ENCODE data around the gene XPNPEP2. TPM values are rescaled to one million over a fixed set of nuclear protein-coding genes. Genes with fewer than 3 reads are reported as not detected.
"Not testable (repeated sequence)": the region's sequence is repeated elsewhere in the genome, so short reads cannot be mapped to it uniquely, and the experiment has no call there.

XPNPEP2 gene
- total and polyA plus RNA-seq, 8 donors, result 2.6 to 11.0 (median 7.1) TPM

DNA sequence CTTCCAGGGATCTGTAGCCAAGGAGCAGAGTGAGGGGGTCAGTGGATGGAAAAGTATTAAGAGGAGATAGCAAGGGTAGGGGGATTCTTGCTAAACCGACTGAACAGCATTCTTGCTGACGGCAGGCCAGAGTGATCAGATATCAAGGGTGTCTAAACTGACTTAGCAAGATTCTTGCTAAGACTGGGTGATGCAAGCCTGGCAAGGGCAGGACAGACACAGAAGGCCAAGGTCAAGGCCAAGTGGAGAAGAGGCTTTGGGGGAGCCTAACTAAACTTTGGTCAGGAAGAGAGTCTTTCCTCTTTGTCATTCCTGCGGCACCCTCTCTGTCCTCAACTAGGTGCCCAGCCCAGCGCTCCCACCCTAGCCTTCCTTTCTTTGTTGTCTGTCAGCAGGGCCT, 799 bp downstream of the XPNPEP2 start:
- Histone ChIP-seq H3K4me3 (no peak overlapping the region), H3K9me3 (no peaks in the 10 kb centered on the region), H3K27me3 (no peaks in the 10 kb centered on the region), H3K27ac (no peak overlapping the region), H3K4me1 (peaks cover 0 to 3% of the 10 kb centered on the region in 2 donors), H3K36me3 (no peaks in the 10 kb centered on the region)
- intact Hi-C loops (cut with DNase I), result no loop called here
- DNase-seq (no peak), ATAC-seq (no peak)
- TF ChIP-seq, protein P1, sequence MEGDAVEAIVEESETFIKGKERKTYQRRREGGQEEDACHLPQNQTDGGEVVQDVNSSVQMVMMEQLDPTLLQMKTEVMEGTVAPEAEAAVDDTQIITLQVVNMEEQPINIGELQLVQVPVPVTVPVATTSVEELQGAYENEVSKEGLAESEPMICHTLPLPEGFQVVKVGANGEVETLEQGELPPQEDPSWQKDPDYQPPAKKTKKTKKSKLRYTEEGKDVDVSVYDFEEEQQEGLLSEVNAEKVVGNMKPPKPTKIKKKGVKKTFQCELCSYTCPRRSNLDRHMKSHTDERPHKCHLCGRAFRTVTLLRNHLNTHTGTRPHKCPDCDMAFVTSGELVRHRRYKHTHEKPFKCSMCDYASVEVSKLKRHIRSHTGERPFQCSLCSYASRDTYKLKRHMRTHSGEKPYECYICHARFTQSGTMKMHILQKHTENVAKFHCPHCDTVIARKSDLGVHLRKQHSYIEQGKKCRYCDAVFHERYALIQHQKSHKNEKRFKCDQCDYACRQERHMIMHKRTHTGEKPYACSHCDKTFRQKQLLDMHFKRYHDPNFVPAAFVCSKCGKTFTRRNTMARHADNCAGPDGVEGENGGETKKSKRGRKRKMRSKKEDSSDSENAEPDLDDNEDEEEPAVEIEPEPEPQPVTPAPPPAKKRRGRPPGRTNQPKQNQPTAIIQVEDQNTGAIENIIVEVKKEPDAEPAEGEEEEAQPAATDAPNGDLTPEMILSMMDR (IDR thresholded peaks at IDR 0.05), result no peak

DNA sequence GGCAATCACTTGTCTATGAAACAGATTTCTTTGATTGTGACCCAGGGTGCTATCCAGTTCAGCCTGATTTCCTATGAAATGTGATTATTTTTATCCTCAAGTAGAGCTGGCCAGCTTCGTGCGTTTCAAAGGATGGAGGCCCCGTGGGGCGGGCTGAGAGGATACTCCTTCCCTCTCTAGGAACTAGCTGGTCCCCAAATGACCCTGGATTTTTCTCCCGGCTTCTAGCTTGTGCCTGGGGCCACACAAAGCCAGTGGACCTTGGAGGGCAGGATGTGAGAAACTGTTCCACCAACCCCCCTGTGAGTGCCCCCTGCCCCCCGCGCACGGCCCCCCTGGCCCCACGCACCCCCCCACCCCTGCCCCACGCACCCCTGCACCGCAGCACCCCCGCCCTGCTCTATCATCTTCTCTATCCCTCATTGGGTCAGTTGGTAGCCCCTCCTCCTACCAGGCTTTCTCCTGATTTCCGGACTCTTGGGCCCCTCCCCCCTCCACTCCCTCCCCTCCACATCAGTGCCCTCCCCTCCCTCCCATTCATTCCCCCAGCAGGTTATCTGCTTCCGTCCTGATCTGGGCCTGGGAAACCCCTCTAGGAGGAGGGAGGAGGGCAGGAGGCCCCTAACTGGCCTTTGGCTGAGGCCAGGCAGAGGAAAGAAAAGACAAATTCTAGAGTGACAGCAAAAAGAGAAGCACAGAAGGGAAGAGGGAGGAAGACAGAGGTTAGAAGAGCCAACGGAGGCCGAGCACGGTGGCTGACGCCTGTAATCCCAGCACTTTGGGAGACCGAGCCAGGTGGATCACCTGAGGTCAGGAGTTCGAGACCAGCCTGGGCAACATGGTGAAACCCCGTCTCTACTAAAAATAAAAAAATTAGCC, 3.3 kb downstream of the XPNPEP2 start:
- Histone ChIP-seq H3K36me3 (no peaks in the 10 kb centered on the region), H3K9me3 (no peaks in the 10 kb centered on the region), H3K4me3 (no peak overlapping the region), H3K27me3 (no peaks in the 10 kb centered on the region), H3K4me1 (peaks cover 0 to 3% of the 10 kb centered on the region in 2 donors), H3K27ac (no peak overlapping the region)
- no peak for ATAC-seq
- TF ChIP-seq, protein P1 (IDR thresholded peaks at IDR 0.05), result no peak
- no peak for DNase-seq
- intact Hi-C loops (cut with DNase I), result no loop called here

DNA sequence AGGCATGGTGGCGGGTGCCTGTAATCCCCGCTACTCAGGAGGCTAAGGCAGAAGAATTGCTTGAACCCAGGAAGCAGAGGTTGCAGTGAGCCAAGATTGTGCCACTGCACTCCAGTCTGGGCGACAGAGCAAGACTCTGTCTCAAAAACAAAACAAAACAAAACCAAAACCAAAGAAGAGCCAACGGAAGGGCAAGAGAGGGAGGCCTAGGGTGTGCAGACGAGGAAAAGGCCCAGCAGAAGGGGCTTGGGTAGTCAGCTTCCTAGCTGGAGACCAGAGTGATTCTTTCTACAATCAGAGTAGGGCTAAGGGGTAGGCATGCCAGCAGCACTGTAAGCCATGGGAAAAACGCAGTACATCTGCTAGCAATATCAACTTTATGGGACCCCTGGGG, 4.0 kb downstream of the XPNPEP2 start:
- H3K4me1 ChIP-seq; H3K4me3 ChIP-seq; DNase-seq; H3K27me3 ChIP-seq; intact Hi-C loops (cut with DNase I); H3K27ac ChIP-seq; H3K9me3 ChIP-seq; ATAC-seq; H3K36me3 ChIP-seq: not testable (repeated sequence)

DNA sequence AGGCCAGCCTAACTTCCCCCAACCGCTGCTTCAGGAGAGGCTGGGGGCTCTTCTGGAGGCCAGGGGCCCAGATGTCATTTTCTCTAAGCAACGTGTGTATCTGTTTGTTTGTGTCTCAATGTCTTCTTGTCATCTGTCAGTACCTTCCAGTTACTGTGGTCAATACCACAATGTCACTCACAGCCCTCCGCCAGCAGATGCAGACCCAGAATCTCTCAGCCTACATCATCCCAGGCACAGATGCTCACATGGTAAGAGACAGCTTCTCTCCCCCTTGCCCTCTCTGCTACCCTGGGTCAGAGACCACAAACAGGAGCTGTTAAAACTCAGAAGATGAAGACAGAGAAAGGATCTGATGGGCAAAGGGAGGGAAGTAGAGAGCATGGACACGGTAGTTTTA, 5.0 kb downstream of the XPNPEP2 start:
- no peaks in the 10 kb centered on the region for H3K9me3 ChIP-seq
- no peak for DNase-seq
- ATAC-seq, result no peak
- no peaks in the 10 kb centered on the region for H3K27me3 ChIP-seq
- TF ChIP-seq, protein P1 (IDR thresholded peaks at IDR 0.05), result no peak
- no peaks in the 10 kb centered on the region for H3K36me3 ChIP-seq
- no peak overlapping the region for H3K27ac ChIP-seq
- intact Hi-C loops (cut with DNase I), result no loop called here
- no peaks in the 10 kb centered on the region for H3K4me1 ChIP-seq
- no peak overlapping the region for H3K4me3 ChIP-seq

DNA sequence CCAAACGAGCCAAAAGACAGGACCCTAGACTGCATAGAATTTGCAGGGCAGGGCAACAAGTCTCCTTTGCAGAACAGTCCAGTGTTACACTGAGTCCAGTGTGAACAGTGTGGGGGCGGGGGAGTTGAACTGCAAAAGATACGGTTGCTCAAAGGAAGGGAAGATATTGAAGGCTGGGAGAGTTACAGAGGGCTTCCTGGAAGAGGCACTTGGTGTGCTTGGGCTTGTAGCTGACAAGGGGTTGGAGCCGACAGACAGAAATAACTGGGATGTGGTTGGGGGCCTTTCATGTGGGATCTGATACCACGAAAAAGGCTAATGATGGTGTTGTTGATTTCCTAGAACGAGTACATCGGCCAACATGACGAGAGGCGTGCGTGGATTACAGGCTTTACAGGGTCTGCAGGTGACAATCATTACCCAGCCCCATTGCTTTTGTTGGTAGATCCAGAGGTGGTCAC, 6.1 kb downstream of the XPNPEP2 start:
- intact Hi-C loops (cut with DNase I), result no loop called here
- Histone ChIP-seq H3K4me1 (no peaks in the 10 kb centered on the region), H3K9me3 (no peaks in the 10 kb centered on the region), H3K4me3 (no peak overlapping the region), H3K36me3 (no peaks in the 10 kb centered on the region), H3K27ac (no peak overlapping the region), H3K27me3 (no peaks in the 10 kb centered on the region)
- ATAC-seq (no peak), DNase-seq (no peak)
- TF ChIP-seq, protein P1 (IDR thresholded peaks at IDR 0.05), result no peak
